ENCODE data around the gene GPATCH3.
A peak's percentile ranks its signal among the peaks of the same experiment; 100 is the strongest.
"Not testable (repeated sequence)": the region's sequence is repeated elsewhere in the genome, so short reads cannot be mapped to it uniquely, and the experiment has no call there.

The GPATCH3 gene

DNA sequence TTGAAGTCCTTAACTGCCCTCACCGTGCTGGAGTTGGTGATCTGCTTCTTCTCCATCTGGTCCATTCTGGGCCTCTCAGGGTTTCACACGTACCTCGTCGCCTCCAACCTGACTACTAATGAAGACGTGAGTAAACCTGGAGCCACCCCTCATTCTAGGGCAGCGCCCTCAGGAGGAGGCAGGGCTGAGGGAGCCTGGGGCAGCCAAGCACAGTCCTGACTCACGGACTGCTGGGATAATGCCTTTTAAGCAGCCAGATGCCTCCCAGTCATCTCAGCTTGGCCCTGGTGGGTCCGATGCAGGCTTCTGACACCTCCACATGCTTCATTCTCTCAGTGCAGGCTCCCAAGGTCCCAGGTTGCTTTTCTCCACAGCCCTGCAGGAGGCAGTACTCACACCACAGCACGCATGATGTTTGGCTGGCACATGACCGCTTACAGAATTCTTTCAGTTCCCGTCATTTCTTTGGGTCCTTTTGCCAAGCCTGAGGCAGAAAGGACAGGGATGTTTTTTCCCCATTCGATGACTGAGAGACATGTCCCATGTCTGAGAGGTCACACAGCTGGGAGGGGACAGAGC, 49.1 kb downstream of the GPATCH3 start:
- DNase-seq (ENCODE audit: extremely low read depth, low read depth) = no peak
- no peak for TF ChIP-seq CTCF (IDR thresholded peaks at IDR 0.05; ENCODE audit: low read depth, low read length)

GRCh38 chr1:26848941-26849774, 51.1 kb downstream of the GPATCH3 start:
- peak; percentile 41 for DNase-seq (ENCODE audit: extremely low read depth, low read depth)
- no peak for TF ChIP-seq CTCF (IDR thresholded peaks at IDR 0.05; ENCODE audit: low read depth, low read length)

GRCh38 chr1:26848499-26848898, 51.8 kb downstream of the GPATCH3 start:
- no peak for TF ChIP-seq CTCF (IDR thresholded peaks at IDR 0.05; ENCODE audit: low read depth, low read length)
- no peak for DNase-seq (ENCODE audit: extremely low read depth, low read depth)

DNA sequence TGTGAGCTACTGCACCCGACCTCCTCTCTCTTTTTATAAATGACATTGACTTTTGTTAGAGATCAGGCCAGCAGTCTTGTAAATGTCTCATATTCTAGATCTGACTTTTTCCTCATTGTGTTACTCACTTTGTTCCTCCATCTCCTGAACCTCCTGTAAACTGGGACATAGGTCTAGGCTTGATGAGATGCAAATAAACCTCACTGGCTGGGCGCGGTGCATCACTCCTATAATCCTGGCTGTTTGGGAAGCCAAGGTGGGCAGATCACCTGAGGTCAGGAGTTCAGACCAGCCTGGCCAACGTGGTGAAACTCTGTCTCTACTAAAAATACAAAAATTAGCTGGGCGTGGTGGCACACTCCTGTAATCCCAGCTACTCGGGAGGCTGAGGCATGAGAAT, 52.4 kb downstream of the GPATCH3 start:
- DNase-seq (ENCODE audit: extremely low read depth, low read depth) = not testable (repeated sequence)

- DNase-seq (ENCODE audit: extremely low read depth, low read depth) = no peak
- TF ChIP-seq CTCF (IDR thresholded peaks at IDR 0.05; ENCODE audit: low read depth, low read length) = no peak
Measured at GRCh38 chr1:26844424-26845196, 55.7 kb downstream of the GPATCH3 start.
